C4-2B (cell line): Measurements from ENCODE around the gene MRGPRF.
A peak's percentile ranks its signal among the peaks of the same experiment; 100 is the strongest.

ENCODE experiments used
- ZFX ChIP-seq: fragments of 450-650 bp; IDR thresholded peaks from 2 replicates; pipeline ENCODE4 v1.6.1; 2017
- TF ChIP-seq, protein P1 (sequence below): fragments of 450-650 bp; conservative IDR thresholded peaks from 2 replicates; pipeline ENCODE4 v1.5.1; 2017; ENCODE audit warnings: mild to moderate bottlenecking

DNA sequence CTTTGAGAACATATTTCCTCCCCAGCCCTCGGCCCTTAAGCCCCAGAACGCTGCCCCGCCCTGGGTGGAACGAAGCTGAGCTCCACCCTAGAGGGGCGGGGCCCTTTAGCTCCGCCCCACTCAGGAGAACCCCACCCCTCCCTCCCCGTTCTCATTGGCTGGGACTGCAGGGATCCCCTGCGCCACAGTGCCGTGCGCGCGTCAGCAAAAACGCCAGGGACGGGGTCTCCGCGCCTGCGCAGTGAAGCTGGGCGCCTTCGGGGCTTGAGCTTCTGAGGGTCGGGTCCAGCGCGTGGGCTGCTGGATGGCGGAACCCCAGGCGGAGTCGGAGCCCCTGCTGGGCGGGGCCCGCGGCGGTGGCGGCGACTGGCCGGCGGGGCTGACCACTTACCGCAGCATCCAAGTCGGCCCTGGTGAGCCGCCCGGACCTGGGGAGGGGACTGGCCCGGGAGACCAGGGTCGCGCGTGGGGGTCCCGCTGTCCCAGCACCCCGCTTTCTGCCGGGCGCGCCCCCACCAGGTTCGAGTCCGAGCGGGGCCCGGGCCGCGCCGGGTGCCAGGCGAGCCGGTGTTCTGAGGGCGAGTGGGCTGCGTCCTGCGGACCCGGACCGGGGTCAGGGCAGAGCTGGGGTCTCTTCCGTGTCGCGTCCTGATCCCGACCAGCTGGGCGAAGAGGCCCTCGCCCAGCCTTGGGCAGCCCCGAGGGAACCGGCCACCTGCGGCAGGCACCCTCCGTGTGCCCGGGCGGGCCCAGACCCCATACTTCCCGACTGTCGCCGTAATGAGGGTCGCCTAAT is 35.8 kb upstream of the MRGPRF start, which contains the start of gene TPCN2:
- peak; percentile 38; the same call in 1 of the 2 replicates for TF ChIP-seq ZFX
- TF ChIP-seq, protein P1, sequence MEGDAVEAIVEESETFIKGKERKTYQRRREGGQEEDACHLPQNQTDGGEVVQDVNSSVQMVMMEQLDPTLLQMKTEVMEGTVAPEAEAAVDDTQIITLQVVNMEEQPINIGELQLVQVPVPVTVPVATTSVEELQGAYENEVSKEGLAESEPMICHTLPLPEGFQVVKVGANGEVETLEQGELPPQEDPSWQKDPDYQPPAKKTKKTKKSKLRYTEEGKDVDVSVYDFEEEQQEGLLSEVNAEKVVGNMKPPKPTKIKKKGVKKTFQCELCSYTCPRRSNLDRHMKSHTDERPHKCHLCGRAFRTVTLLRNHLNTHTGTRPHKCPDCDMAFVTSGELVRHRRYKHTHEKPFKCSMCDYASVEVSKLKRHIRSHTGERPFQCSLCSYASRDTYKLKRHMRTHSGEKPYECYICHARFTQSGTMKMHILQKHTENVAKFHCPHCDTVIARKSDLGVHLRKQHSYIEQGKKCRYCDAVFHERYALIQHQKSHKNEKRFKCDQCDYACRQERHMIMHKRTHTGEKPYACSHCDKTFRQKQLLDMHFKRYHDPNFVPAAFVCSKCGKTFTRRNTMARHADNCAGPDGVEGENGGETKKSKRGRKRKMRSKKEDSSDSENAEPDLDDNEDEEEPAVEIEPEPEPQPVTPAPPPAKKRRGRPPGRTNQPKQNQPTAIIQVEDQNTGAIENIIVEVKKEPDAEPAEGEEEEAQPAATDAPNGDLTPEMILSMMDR: no peak
